GM19395 (cell line): Measurements from ENCODE around the gene ZNF486.
"Not testable (repeated sequence)": the region's sequence is repeated elsewhere in the genome, so short reads cannot be mapped to it uniquely, and the experiment has no call there.

Experiments
- ATAC-seq: cut with Tn5 transposase; IDR thresholded peaks from one replicate; pipeline ENCODE4 v1.9.1; 2021; ENCODE audit warnings: mild to moderate bottlenecking, moderate library complexity; ENCODE audit not compliant: unreplicated experiment

The ZNF486 gene

GRCh38 chr19:20167020-20167644 lies at the start of gene ZNF486:
Gene ZNF486 (plus strand): TSS chr19:20167214. CDS start chr19:20167331, 117 bp downstream.
- peak; percentile 93 for ATAC-seq

GRCh38 chr19:20118064-20118839 lies 48.8 kb upstream of the ZNF486 start:
- not testable (repeated sequence) for ATAC-seq

GRCh38 chr19:20124879-20125278 lies 42.1 kb upstream of the ZNF486 start:
- ATAC-seq: no peak

GRCh38 chr19:20132933-20133332 lies 34.1 kb upstream of the ZNF486 start:
- ATAC-seq: not testable (repeated sequence)

- ATAC-seq: not testable (repeated sequence)
These were observed 29.3 kb upstream of the ZNF486 start for GRCh38 chr19:20137714-20138113.

GRCh38 chr19:20151617-20152145 lies 15.3 kb upstream of the ZNF486 start:
- no peak for ATAC-seq

GRCh38 chr19:20152506-20152905 lies 14.5 kb upstream of the ZNF486 start:
- ATAC-seq: not testable (repeated sequence)

GRCh38 chr19:20153281-20153680 lies 13.7 kb upstream of the ZNF486 start:
- ATAC-seq: no peak

- no peak for ATAC-seq
These were observed 12.4 kb upstream of the ZNF486 start for GRCh38 chr19:20154636-20155035.

GRCh38 chr19:20162821-20163220 lies 4.2 kb upstream of the ZNF486 start:
- no peak for ATAC-seq

- no peak for ATAC-seq
These were observed 2.6 kb upstream of the ZNF486 start for GRCh38 chr19:20164456-20164855.

- no peak for ATAC-seq
These were observed 932 bp upstream of the ZNF486 start for GRCh38 chr19:20165971-20166592.

- no peak for ATAC-seq
These were observed 673 bp downstream of the ZNF486 start for GRCh38 chr19:20167651-20168122.

- no peak for ATAC-seq
These were observed 4.3 kb downstream of the ZNF486 start for GRCh38 chr19:20171285-20171684.

- ATAC-seq: not testable (repeated sequence)
These were observed 8.8 kb downstream of the ZNF486 start for GRCh38 chr19:20175848-20176247.

- not testable (repeated sequence) for ATAC-seq
These were observed 12.9 kb downstream of the ZNF486 start for GRCh38 chr19:20179956-20180355.

- no peak for ATAC-seq
These were observed 15.3 kb downstream of the ZNF486 start for GRCh38 chr19:20182222-20182785.

GRCh38 chr19:20186174-20186573 lies 19.2 kb downstream of the ZNF486 start:
- ATAC-seq: no peak

GRCh38 chr19:20197747-20198146 lies 30.7 kb downstream of the ZNF486 start:
- ATAC-seq: no peak

GRCh38 chr19:20209051-20209450 lies 42.0 kb downstream of the ZNF486 start:
- ATAC-seq: no peak

- not testable (repeated sequence) for ATAC-seq
These were observed 47.4 kb downstream of the ZNF486 start for GRCh38 chr19:20214366-20214765.
